Inflammatory macrophage (primary cell): ENCODE measurements around the gene SMC5.
A peak's percentile ranks its signal among the peaks of the same experiment; 100 is the strongest.
"Not testable (repeated sequence)": the region's sequence is repeated elsewhere in the genome, so short reads cannot be mapped to it uniquely, and the experiment has no call there.

ENCODE experiments used
- DNase-seq, 2 donors: peaks; one replicate each; pipeline ENCODE4 v3.0.0-alpha.2; 2020 to 2022

Gene SMC5

DNA sequence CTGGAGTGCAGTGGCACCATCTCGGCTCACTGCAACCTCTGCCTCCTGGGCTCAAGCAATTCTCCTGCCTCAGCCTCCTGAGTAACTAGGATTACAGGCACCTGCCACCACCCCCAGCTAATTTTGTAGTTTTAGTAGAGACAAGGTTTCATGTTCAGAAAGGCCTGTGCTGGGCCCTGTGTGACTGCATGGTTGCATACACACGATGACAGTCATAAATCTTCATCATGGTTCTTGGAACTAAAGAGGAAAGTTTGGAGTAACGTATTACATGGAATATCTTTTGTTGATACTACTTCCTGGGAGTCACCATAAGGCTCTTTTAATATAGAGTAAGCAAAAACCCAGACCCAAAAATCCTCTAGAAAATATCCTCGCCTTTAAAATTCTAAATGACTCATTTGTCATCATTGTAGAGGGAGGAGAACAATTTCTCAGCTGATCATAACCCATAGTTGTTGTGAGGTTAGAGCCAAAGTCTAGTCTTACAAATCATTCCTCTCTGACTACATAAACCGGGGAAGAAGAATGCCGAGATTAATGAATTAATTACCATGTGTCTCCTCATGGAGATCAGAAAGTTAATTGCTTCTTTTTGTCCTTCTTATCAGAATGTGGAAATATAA, 108.6 kb downstream of the SMC5 start:
- no peak for DNase-seq

DNA sequence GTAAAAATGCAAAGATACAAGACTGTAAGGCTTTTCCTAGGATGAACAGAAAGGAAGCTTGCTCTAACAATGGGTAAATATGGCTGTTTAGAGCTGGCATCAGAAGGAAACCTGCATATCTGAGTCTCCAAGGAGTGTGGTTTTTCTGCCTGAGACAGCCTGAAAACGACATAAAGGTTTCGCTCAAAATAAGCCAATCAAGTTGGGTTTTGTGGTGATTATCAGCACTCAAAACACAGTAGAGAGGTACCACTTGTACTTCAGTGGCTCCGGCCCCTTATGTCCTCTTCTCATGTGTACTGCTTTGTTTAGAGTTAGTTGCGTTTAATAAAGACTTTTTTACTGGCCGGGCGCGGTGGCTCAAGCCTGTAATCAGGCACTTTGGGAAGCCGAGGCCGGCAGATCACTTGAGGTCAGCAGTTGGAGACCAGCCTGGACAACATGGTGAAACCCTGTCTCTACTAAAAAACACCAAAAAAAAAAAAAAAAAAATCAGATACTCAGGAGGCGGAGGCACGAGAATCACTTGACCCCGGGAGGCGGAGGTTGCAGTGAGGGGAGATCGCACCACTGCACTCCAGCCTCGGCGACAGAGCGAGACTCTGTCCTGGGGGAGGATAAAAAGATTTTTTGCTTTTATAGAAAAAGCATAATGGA, 116.3 kb downstream of the SMC5 start:
- no peak for DNase-seq

DNA sequence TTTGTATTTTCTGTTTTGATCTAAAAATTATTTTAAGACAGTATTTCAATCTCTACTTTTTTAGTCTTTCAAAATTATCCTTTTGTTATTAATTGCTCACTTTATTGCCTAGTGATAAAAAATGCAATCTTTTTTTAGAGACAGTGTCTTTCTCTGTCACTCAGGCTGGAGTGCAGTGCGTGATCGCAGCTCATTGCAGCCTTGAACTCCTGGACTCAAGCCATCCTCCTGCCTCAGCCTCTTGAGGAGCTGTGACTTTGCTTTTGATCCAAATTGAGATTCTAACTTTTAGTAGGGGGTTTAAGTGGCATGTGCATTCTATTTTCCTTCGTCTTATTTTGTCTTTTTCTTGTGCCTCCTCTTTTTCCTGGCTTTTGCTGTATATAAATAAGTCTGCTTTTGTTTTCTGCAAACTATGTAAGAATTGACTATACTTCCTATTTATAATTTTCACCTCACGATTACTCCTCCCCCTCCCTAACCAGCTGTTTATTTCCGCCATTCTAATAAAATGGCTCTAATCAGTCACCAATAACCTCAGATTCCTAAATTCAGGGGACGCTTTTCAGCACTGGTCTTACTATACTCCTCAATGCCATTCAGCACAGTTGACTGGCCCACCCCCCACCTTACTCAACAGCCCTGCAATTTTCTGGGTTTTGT, 123.4 kb downstream of the SMC5 start:
- no peak for DNase-seq

DNA sequence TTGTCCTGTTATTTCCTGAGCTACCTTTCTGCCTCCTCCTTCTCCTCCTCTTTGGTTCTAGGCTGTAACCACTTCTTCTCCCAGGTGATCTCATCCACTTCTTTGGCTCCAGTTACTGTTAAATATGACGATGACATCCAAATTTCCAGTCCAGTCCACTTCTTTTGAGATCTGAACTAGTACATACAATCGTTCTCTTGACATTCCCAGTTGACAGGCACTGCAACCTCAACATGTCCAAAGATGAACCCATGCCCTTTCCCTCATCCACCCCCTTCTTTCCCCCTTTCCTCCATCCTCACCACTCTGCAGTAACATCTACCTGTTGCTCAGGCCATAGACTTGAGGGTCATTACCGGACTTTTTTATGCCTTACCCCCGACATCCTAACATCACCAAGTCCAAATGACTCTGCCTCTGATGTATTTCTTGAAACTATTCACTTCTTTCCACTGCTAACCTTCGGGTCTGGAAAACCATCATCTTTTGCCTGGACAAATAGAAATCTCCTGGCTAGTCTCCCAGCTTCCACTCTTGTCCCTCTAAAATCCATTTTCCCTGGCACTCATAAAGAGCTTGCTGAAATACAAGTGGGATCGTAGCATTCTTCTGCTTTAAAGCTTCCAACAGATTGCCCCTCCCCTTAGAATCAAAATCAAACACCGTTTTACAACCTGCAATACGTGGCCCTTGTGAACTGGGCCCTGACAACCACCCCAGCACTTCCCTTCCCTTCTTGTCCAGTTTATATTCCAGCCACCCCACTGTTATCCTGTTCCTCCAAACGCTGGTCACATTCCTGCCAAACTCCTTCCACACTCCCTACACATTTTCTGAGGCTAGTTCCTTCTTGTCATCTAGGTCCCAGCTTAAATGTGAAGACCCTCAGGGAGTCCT, 124.2 kb downstream of the SMC5 start:
- DNase-seq = no peak

DNA sequence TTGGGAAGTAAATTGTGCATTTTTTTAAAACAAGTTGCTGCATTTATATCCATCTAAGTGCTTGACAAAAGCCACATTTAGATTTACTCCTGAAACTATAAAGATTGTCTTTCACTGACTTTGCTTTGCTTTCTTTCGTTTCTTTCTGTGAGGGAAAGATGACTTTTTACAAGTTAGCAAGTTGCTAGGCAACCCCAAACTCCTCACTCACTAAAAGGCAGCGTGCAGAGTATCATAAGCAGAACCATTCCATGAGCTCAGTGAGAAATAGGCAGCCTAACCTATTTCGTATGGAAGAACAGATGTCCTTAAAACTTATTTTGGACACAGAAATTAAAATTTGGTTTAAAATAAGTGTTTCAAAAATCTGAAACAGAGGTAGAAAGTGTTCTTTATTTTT, 126.6 kb downstream of the SMC5 start:
- DNase-seq = no peak

DNA sequence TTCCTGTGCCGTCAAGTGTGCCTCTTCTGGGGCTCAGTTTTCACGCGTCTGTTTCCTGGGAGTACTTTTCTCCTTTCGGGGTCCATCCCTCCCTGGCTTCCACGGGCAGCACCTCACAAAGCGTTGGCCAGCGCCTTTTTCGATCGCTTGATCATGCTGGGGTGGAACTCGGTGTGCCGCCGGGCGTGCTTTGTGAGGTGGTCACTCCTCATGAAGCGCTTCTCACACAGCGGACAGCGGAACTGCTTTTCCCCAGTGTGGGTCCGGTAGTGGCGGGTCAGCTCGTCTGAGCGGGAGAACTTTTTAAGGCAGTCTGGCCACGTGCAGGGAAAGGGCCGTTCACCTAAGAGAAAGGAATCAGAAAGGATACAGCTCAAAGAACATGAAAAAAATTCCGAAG, 128.9 kb downstream of the SMC5 start:
- DNase-seq = no peak

DNA sequence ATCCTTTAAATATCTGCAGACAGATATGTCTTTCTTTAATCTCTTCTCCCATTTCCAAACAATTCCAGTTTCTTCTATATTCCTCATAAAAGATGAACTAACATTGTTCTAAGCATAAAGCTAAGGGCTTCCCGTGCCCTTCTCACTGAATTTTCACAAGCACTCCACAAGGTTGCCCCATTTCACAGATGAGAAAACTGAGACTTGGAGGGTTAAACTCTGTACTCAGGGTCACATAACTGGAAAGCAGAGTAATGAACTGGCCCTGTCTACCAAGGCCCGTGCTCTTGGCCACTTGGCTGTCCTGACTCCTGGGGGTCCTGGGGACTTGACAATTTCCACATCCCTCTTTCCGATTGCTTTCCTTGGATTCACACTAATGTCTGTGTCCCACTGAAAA, 130.4 kb downstream of the SMC5 start:
- DNase-seq = no peak

DNA sequence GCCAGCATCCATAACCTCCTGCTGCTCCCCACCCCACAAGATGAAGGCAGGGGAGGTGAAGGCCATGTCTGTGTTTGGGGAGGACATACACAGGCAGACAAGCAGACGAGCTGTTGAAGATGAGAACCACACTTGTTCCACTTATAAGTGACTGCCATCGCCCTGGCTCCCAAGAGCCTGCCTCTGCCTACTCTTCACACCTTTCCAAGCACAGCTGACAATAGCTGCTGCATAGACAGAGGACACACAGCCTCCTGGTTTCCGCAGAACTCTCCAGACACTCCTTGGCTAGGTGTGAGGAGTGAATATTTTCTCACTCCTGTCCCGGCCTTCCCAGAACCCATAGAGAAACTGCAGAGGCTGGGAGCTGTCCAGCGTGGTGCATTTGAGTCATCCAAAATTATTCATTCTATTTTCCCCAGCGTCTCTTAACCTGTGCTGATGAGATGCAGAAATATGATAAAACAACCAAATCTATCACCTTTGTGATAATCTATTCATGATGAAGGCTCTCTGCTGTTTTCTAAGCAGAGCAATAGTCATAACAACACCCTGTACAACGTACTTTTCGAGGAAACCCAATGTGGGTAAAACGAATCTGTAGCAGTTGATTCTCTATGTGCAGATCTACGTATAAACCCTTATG, 131.0 kb downstream of the SMC5 start:
- no peak for DNase-seq

DNA sequence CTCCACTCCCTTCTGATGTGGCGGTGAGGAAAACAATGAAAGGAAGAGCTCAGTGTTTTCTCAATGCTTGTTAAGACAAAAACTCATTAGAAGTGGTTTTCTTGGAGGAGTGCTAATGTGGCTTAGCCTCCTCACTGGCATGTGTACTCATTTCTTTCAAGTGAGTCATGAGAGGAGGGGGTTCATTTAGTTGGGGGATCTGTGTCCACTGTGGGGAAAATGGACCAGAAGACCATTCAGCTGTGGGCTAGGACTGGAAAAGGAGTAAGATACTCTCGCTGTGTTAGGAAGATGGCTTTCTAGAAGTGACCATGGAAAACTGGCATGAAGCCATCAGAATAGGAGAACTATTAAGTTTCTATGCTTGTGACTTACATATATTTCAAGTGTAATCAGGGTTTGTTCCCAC, 132.2 kb downstream of the SMC5 start:
- DNase-seq = peak; percentile 44 to 48

DNA sequence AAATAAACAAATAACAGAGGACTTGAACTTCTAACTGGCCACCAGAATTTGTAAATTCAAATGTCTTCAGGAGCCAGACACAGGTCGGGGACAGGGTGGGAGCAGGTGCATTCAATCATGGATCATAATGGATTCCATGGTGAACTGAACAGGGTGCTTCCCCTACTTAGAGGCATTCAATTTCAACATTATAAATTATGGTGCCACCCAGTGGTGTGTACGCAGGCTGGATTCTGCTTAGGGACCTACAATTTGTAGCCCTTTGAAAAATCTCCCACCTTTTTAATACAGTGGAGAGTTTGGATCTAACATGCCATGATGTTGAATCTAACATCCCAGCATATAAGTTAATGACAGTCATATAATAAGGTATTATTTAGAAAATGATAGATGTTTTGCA, 133.4 kb downstream of the SMC5 start:
- peak; percentile 19 to 21 for DNase-seq

DNA sequence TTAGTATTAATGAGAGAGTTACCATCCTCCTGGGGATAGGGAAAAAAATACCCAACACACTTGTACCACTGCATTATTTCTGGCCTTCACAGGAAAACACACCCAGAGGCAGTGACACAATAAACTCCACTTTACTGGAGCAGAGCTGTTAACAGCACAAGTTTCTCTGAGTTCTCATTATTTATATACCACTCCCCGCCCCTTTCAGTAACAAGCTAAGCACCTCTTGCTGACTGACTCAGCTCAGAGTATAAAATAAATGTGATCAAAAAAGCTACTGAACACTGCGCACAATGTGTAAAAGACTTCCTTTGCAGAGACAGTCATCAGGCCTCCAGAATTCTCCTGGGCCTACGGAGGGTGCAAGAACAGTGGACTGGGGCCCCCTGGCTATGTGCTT, 134.1 kb downstream of the SMC5 start:
- no peak for DNase-seq

DNA sequence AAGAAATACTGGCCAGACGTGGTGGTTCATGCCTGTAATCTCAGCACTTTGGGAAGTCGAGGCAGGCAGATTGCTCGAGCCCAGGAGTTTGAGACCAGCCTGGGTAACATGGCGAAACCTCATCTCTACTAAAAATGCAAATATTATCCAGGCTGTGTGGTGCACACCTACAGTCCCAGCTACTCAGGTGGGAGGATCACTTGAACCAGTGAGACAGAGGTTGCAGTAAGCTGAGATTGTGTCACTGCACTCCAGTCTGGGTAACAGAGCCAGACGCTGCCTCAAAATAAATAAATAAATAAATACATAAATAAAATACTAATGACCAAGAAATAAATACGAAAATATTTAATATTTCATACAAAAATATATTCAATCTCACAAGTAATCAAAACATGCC, 136.9 kb downstream of the SMC5 start:
- DNase-seq = no peak

DNA sequence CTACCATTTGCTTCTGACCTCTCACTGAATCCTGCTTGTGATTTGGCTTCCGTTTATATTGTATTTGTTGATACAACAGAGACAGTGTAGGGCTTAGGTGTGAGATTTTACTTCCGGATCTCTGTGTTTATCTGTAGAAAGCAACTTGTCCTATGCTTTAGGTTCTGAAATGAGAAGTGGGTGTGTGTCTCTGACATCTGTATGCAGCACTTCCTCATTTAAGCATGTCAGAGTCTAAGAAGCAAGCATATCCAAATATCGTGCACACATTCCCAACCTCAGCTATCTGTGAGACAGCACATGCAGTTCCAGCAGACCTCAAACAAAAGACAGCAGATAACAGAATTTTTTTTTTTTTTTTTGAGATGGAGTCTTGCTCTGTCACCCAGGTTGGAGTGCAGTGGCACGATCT, 139.4 kb downstream of the SMC5 start:
- peak; percentile 77 to 78 for DNase-seq

DNA sequence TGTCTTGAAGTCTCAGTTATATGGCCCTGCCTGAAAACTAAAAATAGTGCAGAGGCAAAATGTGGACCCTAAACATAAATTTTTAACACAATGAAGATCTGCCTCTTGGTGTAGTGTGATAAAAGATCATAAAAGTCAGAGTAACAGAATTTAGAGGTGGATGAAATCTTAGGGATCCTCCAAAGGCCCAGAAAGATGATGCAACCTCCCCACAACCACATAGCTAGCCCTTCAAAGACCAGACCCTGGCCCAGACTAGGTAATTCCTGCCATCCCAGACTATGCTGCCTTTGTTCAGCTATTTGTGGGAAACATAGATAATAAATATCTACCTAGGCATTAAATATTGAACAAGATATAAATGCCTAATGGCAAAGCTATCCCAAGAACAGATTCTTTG, 140.4 kb downstream of the SMC5 start:
- DNase-seq = no peak

DNA sequence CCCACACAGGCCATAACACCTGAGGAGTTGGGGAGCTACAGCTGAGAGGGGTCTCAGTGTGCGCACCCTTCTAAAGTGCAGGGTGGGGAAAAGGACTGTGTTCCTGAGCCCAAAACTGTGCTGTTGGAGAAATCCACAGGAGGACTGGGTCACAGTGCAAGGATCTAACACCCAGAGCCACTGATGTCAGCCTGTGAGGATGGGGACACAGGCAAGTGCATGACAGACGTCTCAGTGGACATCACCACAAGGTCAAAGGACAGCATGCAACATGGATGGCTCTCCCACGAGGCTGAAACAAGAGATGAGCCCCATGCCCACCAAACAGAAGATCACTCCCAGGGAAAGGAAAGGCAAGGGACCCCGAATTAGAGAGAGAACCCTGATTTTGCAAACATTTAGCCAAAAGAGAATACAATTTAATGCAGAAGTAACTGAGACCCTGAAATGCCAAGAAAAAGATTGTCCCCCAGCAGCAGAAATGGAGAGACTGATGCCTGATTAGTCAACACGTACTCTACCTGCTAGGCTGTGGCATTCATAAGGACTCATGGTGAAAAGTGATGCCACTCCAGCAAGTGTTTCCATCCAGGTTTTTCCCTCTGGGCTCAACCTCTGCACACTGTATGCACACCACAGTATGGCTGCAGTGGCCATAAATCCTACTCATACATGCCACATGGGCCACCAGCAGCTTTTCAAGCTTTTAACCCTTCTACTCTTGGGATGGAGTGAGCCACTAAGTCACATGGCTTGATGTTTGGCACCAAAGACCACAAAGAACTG, 141.5 kb downstream of the SMC5 start:
- no peak for DNase-seq

DNA sequence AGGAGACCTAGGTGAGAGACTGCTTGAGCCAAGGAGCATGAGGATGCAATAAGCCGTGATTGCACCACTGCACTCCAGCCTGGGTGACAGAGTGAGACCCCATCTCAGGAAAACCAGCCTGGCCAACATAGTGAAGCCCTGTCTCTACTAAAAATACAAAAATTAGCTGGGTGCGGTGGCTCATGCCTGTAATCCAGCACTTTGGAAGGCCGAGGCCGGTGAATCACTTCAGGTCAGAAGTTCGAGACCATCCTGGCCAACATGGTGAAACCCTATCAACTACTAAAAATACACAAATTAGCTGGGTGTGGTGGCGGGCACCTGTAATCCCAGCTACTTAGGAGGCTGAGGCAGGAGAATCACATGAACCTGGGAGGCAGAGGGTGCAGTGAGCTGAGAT, 142.5 kb downstream of the SMC5 start:
- DNase-seq = not testable (repeated sequence)

DNA sequence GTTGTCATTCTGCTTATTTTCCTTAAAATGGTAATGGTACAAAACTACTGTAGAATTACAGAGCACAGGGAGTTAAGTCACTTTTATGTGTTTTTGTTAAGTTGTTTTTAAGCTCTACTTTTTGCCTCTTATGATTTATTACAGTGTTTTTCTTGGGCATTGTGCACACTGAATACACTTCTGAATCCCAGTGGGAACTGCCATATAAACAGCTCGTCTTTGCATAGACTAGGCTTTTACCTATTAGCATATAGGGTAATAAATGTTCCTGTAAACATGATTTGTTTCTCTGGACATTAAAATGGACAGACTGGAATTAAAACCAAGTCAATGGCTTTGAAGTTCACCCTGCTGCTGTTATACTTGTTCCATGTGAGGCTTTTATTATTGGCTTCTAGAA, 143.4 kb downstream of the SMC5 start:
- no peak for DNase-seq

DNA sequence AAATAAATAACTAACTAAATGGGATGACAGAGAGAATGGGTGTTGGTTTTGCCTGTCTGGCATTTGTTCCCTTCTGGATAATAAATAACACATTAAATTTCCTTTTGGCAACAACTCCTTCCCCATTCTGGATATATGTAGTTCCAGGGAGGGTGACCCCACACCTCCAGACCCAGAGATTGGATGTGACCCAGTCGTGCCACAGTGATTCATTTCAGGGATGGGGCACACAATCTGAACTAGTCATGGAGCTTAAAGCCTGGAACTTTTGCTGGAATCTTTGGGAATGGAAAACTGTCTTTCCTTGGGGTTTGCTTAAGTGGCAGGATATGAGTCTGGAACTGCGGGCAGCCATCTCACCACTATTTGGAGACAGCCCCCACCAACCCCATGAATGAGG, 144.4 kb downstream of the SMC5 start:
- DNase-seq = no peak

DNA sequence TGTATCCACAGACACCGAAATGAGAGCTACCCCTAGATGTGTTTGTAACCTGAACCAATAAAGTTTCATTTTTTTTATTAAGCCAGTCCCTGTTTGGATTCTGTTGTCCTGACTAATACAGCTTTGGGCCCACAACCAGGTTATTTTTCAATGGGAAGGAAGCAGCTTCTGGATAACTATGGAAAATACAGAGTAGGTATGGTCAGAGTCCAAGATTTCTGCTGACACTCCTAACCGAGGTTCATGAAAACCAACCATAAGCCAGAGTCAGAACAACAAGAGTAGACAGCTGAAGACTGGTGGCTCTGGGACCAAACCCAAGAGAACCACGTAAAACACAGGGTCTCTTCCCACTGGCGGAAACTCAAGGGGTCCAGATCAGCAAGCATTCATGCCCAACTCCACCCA, 144.8 kb downstream of the SMC5 start:
- DNase-seq = no peak

DNA sequence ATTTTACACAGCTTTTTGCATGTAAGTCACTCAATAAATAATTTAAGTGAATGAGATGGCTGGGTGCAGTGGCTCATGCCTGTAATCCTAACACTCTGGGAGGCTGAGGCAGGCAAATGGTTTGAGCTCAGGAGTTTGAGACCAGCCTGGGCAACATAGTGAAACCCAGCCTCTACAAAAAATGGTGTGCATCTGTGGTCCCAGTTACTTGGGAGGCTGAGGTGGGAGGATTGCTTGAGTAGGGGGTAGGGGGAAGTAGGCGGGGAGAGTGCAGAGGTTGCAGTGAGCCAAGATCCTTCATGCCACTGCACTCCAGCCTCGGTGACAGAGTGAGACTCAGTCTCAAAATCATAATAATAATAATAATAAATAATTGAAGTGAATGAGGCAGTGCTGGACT, 145.5 kb downstream of the SMC5 start:
- no peak for DNase-seq
